HG02642 (cell line): ENCODE measurements around the gene SMAP2.

Experiments
- ATAC-seq: cut with Tn5 transposase; IDR thresholded peaks from one replicate; pipeline ENCODE4 v1.9.1; 2021; ENCODE audit warnings: mild to moderate bottlenecking; ENCODE audit not compliant: unreplicated experiment, poor library complexity

The SMAP2 gene

GRCh38 chr1:40413527-40414252 is 40.2 kb downstream of the SMAP2 start:
- ATAC-seq: no peak

DNA sequence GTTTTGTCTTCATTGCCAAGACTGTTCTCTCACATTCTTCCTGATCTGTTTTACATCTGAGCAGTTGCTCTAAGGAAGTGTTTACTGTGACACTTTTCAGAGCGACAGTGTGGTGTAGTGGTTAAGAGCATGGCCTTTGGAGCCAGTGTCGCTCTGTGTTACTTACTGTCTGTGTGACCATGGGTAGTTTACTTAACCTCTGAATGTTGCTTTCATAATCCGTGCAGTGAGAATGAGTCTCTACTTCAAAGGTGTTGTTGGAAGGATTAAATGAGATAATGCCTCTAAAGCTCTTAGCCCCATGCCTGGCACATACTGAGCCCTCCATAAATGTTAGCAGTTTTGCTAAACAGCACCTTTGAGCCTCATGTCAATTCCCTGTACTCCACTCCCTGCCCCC is 40.8 kb downstream of the SMAP2 start:
- no peak for ATAC-seq

DNA sequence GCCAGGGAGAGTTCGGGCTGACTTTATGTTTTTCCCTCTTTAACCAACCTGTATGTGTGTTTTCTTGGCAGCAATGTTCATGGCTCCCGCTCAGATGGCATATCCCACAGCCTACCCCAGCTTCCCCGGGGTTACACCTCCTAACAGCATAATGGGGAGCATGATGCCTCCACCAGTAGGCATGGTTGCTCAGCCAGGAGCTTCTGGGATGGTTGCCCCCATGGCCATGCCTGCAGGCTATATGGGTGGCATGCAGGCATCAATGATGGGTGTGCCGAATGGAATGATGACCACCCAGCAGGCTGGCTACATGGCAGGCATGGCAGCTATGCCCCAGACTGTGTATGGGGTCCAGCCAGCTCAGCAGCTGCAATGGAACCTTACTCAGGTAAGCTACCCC is 43.2 kb downstream of the SMAP2 start:
- ATAC-seq: no peak

GRCh38 chr1:40421431-40422384 is 48.2 kb downstream of the SMAP2 start:
- no peak for ATAC-seq

- no peak for ATAC-seq
Measured at GRCh38 chr1:40422630-40423263, 49.2 kb downstream of the SMAP2 start.

GRCh38 chr1:40423264-40423642 is 49.7 kb downstream of the SMAP2 start:
- no peak for ATAC-seq

DNA sequence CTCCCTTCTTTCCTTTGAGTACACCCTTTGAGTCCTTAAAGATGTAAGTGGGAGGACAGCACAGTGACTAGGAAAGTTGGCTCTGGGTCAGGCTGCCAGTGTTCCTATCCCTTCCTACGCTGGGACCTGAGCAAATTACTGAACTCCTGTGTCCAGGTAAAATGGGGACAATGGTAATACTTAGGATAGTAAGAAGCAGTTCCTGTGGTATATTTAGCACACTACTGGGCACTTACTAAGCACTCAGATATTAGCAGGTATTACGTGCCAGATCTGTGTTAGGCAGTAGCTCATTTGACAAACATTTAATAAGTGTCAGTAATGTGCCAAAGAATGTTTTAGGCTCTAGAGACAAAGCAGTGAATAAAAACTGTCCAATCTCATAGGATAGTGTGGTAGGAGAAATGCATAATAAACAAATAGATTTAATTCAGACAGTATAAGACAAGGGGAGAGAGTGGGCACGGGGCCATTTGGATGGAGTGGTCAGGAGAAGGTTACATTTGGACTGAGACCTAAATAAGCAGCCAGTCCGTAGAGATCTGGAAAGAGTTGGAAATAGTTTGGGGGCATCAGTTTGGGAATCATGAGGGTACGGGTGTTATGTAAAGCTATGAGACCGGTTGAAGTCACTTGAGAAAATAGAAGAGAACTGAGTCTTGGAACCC is 50.6 kb downstream of the SMAP2 start:
- ATAC-seq: no peak

GRCh38 chr1:40425198-40425597 is 51.7 kb downstream of the SMAP2 start:
- no peak for ATAC-seq

GRCh38 chr1:40431385-40431784 is 57.9 kb downstream of the SMAP2 start:
- no peak for ATAC-seq

DNA sequence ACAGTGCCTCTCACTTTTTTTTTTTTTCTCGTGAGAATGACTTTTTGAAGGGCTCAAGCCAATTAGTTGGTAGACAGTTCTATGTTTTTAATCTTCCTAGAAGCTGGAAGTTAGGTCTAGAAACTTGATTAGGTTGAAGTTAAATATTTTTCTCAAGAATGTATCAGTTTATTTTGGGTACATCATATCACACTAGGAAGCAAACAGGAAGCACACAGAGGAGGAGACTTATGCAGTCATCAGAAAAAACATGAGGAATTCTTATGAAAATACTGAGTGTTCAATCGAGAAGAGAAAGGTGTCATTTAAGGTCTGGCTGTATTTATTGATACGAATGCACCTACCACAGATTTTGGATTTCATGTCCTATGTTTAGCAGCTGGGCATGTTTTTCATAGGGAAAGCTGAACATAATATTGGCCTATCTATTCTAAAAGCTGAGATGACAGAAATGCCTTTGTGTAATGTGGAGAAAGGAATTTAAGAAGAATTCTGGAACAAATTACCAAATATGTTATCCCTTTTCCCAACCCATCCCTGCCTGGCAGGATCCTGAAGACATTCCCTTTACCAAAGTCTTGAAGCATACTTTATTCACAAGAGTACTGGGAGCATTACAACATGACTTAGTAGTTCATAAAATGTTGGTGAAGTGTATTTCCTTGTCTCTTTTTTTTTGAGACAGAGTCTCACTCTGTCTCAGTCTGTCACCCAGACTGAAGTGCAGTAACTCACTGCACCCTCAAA is 59.3 kb downstream of the SMAP2 start:
- no peak for ATAC-seq

- no peak for ATAC-seq
Measured at GRCh38 chr1:40435471-40435870, 61.9 kb downstream of the SMAP2 start.

DNA sequence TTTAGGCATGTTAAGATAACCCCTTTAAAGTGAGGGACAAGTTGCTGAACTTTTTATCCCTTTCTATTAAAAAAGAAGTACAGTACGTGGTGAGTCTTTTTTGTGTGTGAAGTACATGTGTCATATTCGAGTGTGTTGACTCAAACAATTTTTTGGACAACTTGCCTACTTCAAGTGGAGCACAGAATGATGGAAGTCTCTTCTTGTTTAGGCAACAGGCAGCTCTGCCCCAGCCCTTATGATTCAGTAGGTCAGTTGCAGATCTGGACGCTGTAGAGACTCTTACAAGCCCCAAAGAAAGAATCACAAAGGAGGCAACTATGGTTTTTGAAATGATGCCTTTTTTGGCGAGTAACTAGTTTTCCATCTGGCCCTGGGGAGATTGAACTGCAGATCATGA is 62.3 kb downstream of the SMAP2 start:
- no peak for ATAC-seq

DNA sequence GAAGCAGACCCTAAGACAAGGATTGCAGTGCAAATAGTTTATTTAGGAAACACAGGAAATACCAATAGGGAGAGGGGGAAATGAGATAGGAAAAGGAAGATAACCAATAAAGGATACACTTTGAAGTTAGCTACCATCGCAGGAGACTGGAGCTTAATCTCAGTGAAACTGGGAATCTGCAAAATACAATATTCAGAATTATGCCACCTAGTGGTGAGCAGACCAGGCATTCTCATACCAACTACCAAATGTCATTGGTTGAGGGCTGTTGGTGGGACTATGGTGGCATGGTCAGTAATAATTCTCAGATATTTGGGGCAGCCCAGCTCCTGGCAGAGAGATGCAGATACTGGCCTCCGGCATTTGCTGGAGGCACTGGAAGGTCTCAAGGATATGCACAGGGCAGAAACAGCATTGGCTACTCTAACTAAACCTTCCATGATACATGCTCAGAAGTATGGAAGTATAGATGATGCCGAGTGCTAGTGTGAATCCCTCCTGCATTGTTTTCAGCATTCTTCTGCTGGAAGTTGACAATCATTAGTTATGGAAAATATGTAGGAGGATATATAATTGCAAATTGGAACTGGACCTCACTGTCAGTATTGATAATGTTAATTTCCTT is 65.0 kb downstream of the SMAP2 start:
- ATAC-seq: no peak

DNA sequence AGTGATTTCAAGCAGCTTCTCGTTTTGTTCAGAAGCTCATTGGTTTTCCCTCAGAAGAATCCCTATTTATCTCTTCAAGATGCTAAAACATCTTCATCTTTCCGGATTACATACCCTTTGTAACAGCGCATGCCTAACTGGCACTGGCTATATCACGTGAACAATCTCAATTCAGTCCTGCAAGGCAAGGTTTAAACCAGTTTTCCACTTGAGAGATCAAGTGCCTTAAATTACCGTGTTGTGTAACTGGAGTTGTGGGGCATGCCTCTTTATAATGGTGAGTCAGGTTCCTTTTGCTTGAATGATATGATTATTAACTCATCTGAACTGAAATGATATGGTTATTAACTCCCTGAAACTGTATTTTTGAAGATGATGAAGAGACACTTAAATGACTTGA is 65.7 kb downstream of the SMAP2 start:
- ATAC-seq: no peak

DNA sequence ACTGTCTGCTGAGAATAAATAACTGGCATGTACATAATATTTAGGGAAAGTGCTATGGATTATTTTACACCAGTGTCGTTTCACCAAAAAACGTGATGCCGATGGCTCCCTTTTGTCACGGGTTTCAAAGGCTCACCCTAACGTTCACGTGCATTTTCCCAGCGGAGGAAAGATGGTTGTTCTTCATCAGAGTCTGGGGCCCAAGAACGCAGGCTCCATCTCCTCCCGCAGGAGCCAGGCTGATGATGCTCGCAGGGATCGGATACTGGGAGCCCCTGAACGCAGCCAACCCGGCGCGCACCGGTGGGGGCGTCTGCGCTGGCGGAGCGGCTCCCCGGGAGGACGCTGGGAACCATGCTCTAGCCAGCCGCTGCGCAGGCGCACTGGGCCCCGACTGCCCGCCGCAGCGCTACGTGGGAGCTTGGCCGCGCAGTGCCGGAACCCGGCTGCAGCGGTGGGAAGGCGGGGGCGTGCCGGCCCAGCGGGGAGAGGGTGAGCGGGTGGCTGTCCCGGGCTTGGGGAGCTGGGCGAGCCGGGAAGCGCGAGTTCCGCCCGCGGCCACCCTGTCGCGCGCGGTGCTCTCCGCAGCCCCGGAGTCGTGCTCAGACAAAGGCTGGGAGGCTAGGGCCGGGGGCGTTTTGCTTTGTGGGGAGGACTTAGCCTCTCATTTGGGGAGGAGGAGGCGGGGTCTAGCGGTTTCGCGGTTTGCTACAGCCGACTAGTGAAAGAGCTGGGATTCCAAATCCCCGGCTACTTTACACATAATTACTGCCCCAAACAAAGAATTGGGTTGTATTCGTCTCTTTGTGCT is 76.4 kb downstream of the SMAP2 start, which contains the start of gene ZFP69B:
Gene ZFP69B (plus strand): TSS at position 793 of the 811 bp plus-strand sequence. CDS start 486 bp downstream, outside the sequence.
- ATAC-seq: peak; percentile 83

- peak; percentile 30 for ATAC-seq
Measured at GRCh38 chr1:40450495-40451237, 77.1 kb downstream of the SMAP2 start.

DNA sequence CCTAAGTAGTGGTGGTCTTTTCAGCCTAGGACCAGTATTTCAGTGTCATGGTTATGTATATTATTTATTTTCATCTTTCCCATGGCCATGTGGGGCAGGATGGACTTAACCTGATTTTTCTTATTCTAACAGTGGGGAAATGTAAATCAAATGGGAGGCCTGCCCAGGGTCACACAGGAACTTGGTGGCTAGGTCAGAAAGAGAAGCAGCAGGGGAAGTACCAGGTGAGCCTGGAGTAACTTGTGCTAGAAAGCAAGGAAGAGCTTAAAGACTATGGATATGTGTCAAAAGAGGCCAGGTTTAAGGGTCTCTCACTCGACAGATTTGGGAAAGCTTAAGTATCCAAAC is 77.7 kb downstream of the SMAP2 start:
- ATAC-seq: peak; percentile 14

- ATAC-seq: no peak
Measured at GRCh38 chr1:40454873-40455272, 81.3 kb downstream of the SMAP2 start.
